Hypothalamus (tissue), 51 donors: Measurements from ENCODE around the gene DPRX.
"Not testable (repeated sequence)": the region's sequence is repeated elsewhere in the genome, so short reads cannot be mapped to it uniquely, and the experiment has no call there.

Experiments
- DNase-seq, 51 donors: peaks; one replicate each; lab custom pipeline; 2025; lab: John Stamatoyannopoulos, UW

The DPRX gene

GRCh38 chr19:53644061-53644816 lies 12.4 kb downstream of the DPRX start:
- DNase-seq = no peak

- DNase-seq = no peak
Observed at GRCh38 chr19:53646144-53646543, 14.3 kb downstream of the DPRX start.

GRCh38 chr19:53647350-53647749 lies 15.6 kb downstream of the DPRX start:
- DNase-seq = no peak

- DNase-seq = no peak
Observed at GRCh38 chr19:53647792-53648191, 16.0 kb downstream of the DPRX start.

GRCh38 chr19:53649746-53650593 lies 18.2 kb downstream of the DPRX start:
- no peak for DNase-seq

GRCh38 chr19:53652476-53652875 lies 20.7 kb downstream of the DPRX start:
- DNase-seq = no peak

GRCh38 chr19:53655042-53655665 lies 23.4 kb downstream of the DPRX start:
- no peak for DNase-seq

GRCh38 chr19:53657330-53657729 lies 25.5 kb downstream of the DPRX start:
- no peak for DNase-seq

- DNase-seq = no peak
Observed at GRCh38 chr19:53657778-53658177, 26.0 kb downstream of the DPRX start.

GRCh38 chr19:53659292-53659691 lies 27.5 kb downstream of the DPRX start:
- DNase-seq = peak in 27 of 51 donors; percentile 0 to 57 (median 14)

- peak in 1 of 51 donors; percentile 14 for DNase-seq
Observed at GRCh38 chr19:53660584-53660983, 28.8 kb downstream of the DPRX start.

GRCh38 chr19:53662209-53662608 lies 30.4 kb downstream of the DPRX start:
- DNase-seq = no peak

- no peak for DNase-seq
Observed at GRCh38 chr19:53664152-53664551, 32.4 kb downstream of the DPRX start.

- no peak for DNase-seq
Observed at GRCh38 chr19:53664760-53665159, 33.0 kb downstream of the DPRX start.

- DNase-seq = not testable (repeated sequence)
Observed at GRCh38 chr19:53666331-53666730, 34.5 kb downstream of the DPRX start.

- not testable (repeated sequence) for DNase-seq
Observed at GRCh38 chr19:53668804-53669203, 37.0 kb downstream of the DPRX start.

- no peak for DNase-seq
Observed at GRCh38 chr19:53670345-53670744, 38.5 kb downstream of the DPRX start.

GRCh38 chr19:53671663-53672062 lies 39.9 kb downstream of the DPRX start:
- DNase-seq = no peak
